Activated T-helper 1 cell treated with Interleukin-2 at 50 U/mL for 16 hours (primary cell): ENCODE measurements around the gene ZNF503.
"Not testable (repeated sequence)": the region's sequence is repeated elsewhere in the genome, so short reads cannot be mapped to it uniquely, and the experiment has no call there.

ENCODE experiments used
- DNase-seq: peaks from one replicate; pipeline ENCODE4 v3.0.0-alpha.2; 2020; ENCODE audit warnings: low read depth

Gene ZNF503

GRCh38 chr10:75395066-75395931 is 6.3 kb downstream of the ZNF503 start:
- no peak for DNase-seq

GRCh38 chr10:75394221-75394620 is 7.3 kb downstream of the ZNF503 start:
- no peak for DNase-seq

GRCh38 chr10:75392744-75393143 is 8.8 kb downstream of the ZNF503 start:
- no peak for DNase-seq

- no peak for DNase-seq
Measured at GRCh38 chr10:75392271-75392670, 9.3 kb downstream of the ZNF503 start.

GRCh38 chr10:75390178-75390577 is 11.4 kb downstream of the ZNF503 start:
- DNase-seq, result no peak

- no peak for DNase-seq
Measured at GRCh38 chr10:75388082-75388481, 13.5 kb downstream of the ZNF503 start.

GRCh38 chr10:75386128-75386527 is 15.4 kb downstream of the ZNF503 start:
- DNase-seq, result no peak

- DNase-seq, result no peak
Measured at GRCh38 chr10:75379817-75380216, 21.7 kb downstream of the ZNF503 start.

- DNase-seq, result no peak
Measured at GRCh38 chr10:75379212-75379724, 22.3 kb downstream of the ZNF503 start.

- DNase-seq, result no peak
Measured at GRCh38 chr10:75378379-75378778, 23.2 kb downstream of the ZNF503 start.

GRCh38 chr10:75377869-75378268 is 23.7 kb downstream of the ZNF503 start:
- no peak for DNase-seq

GRCh38 chr10:75375838-75376237 is 25.7 kb downstream of the ZNF503 start:
- DNase-seq, result no peak

- no peak for DNase-seq
Measured at GRCh38 chr10:75371010-75371409, 30.6 kb downstream of the ZNF503 start.

- DNase-seq, result not testable (repeated sequence)
Measured at GRCh38 chr10:75369838-75370237, 31.7 kb downstream of the ZNF503 start.

- no peak for DNase-seq
Measured at GRCh38 chr10:75367901-75368300, 33.7 kb downstream of the ZNF503 start.

GRCh38 chr10:75367021-75367487 is 34.5 kb downstream of the ZNF503 start:
- DNase-seq, result no peak

- DNase-seq, result no peak
Measured at GRCh38 chr10:75363431-75363830, 38.1 kb downstream of the ZNF503 start.

GRCh38 chr10:75359876-75360275 is 41.7 kb downstream of the ZNF503 start:
- not testable (repeated sequence) for DNase-seq

- no peak for DNase-seq
Measured at GRCh38 chr10:75358835-75359421, 42.6 kb downstream of the ZNF503 start.

- no peak for DNase-seq
Measured at GRCh38 chr10:75358132-75358531, 43.4 kb downstream of the ZNF503 start.

- DNase-seq, result no peak
Measured at GRCh38 chr10:75357500-75357899, 44.1 kb downstream of the ZNF503 start.

GRCh38 chr10:75356484-75356883 is 45.1 kb downstream of the ZNF503 start:
- no peak for DNase-seq

- DNase-seq, result no peak
Measured at GRCh38 chr10:75355706-75356105, 45.9 kb downstream of the ZNF503 start.
